ENCODE data around the gene POU6F2.
"Not testable (repeated sequence)": the region's sequence is repeated elsewhere in the genome, so short reads cannot be mapped to it uniquely, and the experiment has no call there.

POU6F2 gene

GRCh38 chr7:39317896-39318295, 340.2 kb downstream of the POU6F2 start:
- DNase-seq = no peak

- no peak for DNase-seq
Observed at GRCh38 chr7:39321245-39321644, 343.5 kb downstream of the POU6F2 start.

GRCh38 chr7:39321909-39322498, 344.3 kb downstream of the POU6F2 start:
- DNase-seq = no peak

- no peak for DNase-seq
Observed at GRCh38 chr7:39324139-39324760, 346.5 kb downstream of the POU6F2 start.

GRCh38 chr7:39331607-39332006, 353.9 kb downstream of the POU6F2 start:
- DNase-seq = not testable (repeated sequence)

GRCh38 chr7:39332142-39332541, 354.4 kb downstream of the POU6F2 start:
- DNase-seq = no peak

- DNase-seq = no peak
Observed at GRCh38 chr7:39333701-39334100, 356.0 kb downstream of the POU6F2 start.

- no peak for DNase-seq
Observed at GRCh38 chr7:39336442-39336841, 358.7 kb downstream of the POU6F2 start.

GRCh38 chr7:39338716-39339115, 361.0 kb downstream of the POU6F2 start:
- DNase-seq = no peak

GRCh38 chr7:39339591-39339990, 361.9 kb downstream of the POU6F2 start:
- DNase-seq = no peak

GRCh38 chr7:39341083-39341482, 363.4 kb downstream of the POU6F2 start:
- DNase-seq = no peak

- no peak for DNase-seq
Observed at GRCh38 chr7:39342763-39343162, 365.1 kb downstream of the POU6F2 start.

- no peak for DNase-seq
Observed at GRCh38 chr7:39349452-39350123, 371.9 kb downstream of the POU6F2 start.

- DNase-seq = no peak
Observed at GRCh38 chr7:39353615-39354376, 376.1 kb downstream of the POU6F2 start.

GRCh38 chr7:39355664-39356063, 378.0 kb downstream of the POU6F2 start:
- DNase-seq = no peak

- DNase-seq = no peak
Observed at GRCh38 chr7:39356172-39356925, 378.6 kb downstream of the POU6F2 start.

- DNase-seq = no peak
Observed at GRCh38 chr7:39357648-39358047, 379.9 kb downstream of the POU6F2 start.

- no peak for DNase-seq
Observed at GRCh38 chr7:39360038-39360437, 382.3 kb downstream of the POU6F2 start.

GRCh38 chr7:39360766-39361165, 383.1 kb downstream of the POU6F2 start:
- DNase-seq = no peak

- no peak for DNase-seq
Observed at GRCh38 chr7:39365751-39366295, 388.1 kb downstream of the POU6F2 start.

- DNase-seq = no peak
Observed at GRCh38 chr7:39367451-39367850, 389.7 kb downstream of the POU6F2 start.

GRCh38 chr7:39367943-39368342, 390.2 kb downstream of the POU6F2 start:
- no peak for DNase-seq

- DNase-seq = no peak
Observed at GRCh38 chr7:39372383-39372782, 394.7 kb downstream of the POU6F2 start.

Data from activated T-cell treated with anti-CD3 and anti-CD28 coated beads, Interleukin-2, amount 50 U/mL, for 48 hours (primary cell).